Fibroblast of skin of right biceps (primary cell): ENCODE results near the gene CSF2RB.
"Not testable (repeated sequence)": the region's sequence is repeated elsewhere in the genome, so short reads cannot be mapped to it uniquely, and the experiment has no call there.

Experiments used
- DNase-seq: peaks from one replicate; pipeline ENCODE4 v3.0.0-alpha.2; 2013

Gene CSF2RB

GRCh38 chr22:36977401-36977861, 64.0 kb downstream of the CSF2RB start:
- DNase-seq: peak; percentile 50

- DNase-seq: peak; percentile 82
Measured at GRCh38 chr22:36977947-36978660, 64.7 kb downstream of the CSF2RB start.

GRCh38 chr22:36979016-36979910, 65.8 kb downstream of the CSF2RB start:
- no peak for DNase-seq

GRCh38 chr22:36981247-36981775, 67.9 kb downstream of the CSF2RB start:
- no peak for DNase-seq

GRCh38 chr22:36982136-36982535, 68.7 kb downstream of the CSF2RB start:
- no peak for DNase-seq

GRCh38 chr22:36985211-36985889, 71.9 kb downstream of the CSF2RB start:
- no peak for DNase-seq

- DNase-seq: no peak
Measured at GRCh38 chr22:36986242-36986821, 72.9 kb downstream of the CSF2RB start.

- DNase-seq: no peak
Measured at GRCh38 chr22:36988075-36988832, 74.8 kb downstream of the CSF2RB start.

GRCh38 chr22:36989012-36989411, 75.6 kb downstream of the CSF2RB start:
- DNase-seq: not testable (repeated sequence)
